ENCODE data around the gene MSRB1. TPM values are rescaled to one million over a fixed set of nuclear protein-coding genes. Genes with fewer than 3 reads are reported as not detected.

MSRB1 gene
- total and polyA plus RNA-seq, 2 donors (not counting 1 experiment from before 2014, with no cell fraction given) = 8.5 to 17.5 TPM

DNA sequence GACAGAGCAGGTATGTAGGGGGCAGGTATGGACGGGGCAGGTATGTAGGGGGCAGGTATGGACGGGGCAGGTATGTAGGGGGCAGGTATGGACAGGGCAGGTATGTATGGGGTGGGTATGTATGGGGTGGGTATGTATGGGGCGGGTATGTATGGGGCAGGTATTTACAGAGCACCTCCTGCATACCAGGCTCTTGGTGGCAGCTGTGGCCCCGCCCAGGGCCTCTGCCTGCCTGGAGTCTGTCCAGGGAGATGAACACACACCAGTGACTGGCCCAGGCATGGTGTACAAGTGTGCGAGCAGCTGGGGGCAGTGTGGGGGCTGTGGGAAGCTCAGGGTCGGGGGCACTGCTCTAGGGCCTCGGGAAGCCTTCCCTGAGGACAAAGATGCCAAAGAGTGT is 7.0 kb upstream of the MSRB1 start:
- ChIA-PET CTCF (no interaction called here), POLR2A (no interaction called here)
- Histone ChIP-seq H3K4me1 (ENCODE audit: control insufficient read depth in 2 of 2, insufficient read depth in 2 of 2, low read length in 2 of 2) (no peaks in the 10 kb centered on the region), H2AFZ (ENCODE audit: insufficient read depth, low read depth, low read length, poor library complexity, severe bottlenecking) (no peak overlapping the region), H3K27ac (ENCODE audit: low read length in 2 of 2) (no peak overlapping the region), H3K4me3 (ENCODE audit: control extremely low read depth in 1 of 5, extremely low read depth in 1 of 5, insufficient read depth in 1 of 5, low read depth in 2 of 5, low read length in 4 of 5) (no peak overlapping the region), H3K79me2 (ENCODE audit: control insufficient read depth, insufficient read depth, low read length) (no peaks in the 10 kb centered on the region), H3K9me3 (ENCODE audit: control extremely low read depth in 1 of 3, control insufficient read depth in 2 of 3, insufficient read depth in 1 of 3, low read length in 2 of 3) (no peaks in the 10 kb centered on the region), H3K4me2 (replicated peaks; ENCODE audit: low read depth, low read length, poor library complexity, severe bottlenecking) (no peak overlapping the region), H3K9ac (ENCODE audit: low read length) (no peak overlapping the region), H3K36me3 (replicated peaks in 1 of 2; ENCODE audit: control extremely low read depth in 1 of 2, control insufficient read depth in 1 of 2, extremely low read depth in 1 of 2, insufficient read depth in 2 of 2, low read length in 1 of 2) (no peaks in the 10 kb centered on the region), H3K27me3 (replicated peaks in 1 of 4; ENCODE audit: control extremely low read depth in 1 of 4, control insufficient read depth in 3 of 4, insufficient read depth in 4 of 4, low read length in 3 of 4) (peaks cover 0 to 5% (median 0%) of the 10 kb centered on the region in 4 experiments), H4K20me1 (ENCODE audit: control insufficient read depth, insufficient read depth, low read length, poor library complexity, severe bottlenecking) (no peaks in the 10 kb centered on the region)
- WGBS (ENCODE audit: insufficient coverage) = 83% methylated on average over 7 of the region's 7 CpGs
- intact Hi-C loops (cut with micrococcal nuclease) = no loop called here
- DNase-seq = no peak
- Mint-ChIP-seq H3K4me3 (no peak overlapping the region), H3K27ac (no peak overlapping the region), H3K27me3 (peaks cover 4% of the 10 kb centered on the region), H3K9me3 (ENCODE audit: insufficient read depth) (no peaks in the 10 kb centered on the region), H3K4me1 (no peaks in the 10 kb centered on the region)
- no peak for ATAC-seq (ENCODE audit: low read depth)
- TF ChIP-seq EZH2 (IDR thresholded peaks at IDR 0.05; ENCODE audit: borderline replicate concordance, insufficient read depth, low read depth, low read length, poor library complexity, severe bottlenecking) (no peak), CTCF (IDR thresholded peaks at IDR 0.05) (no peak)

DNA sequence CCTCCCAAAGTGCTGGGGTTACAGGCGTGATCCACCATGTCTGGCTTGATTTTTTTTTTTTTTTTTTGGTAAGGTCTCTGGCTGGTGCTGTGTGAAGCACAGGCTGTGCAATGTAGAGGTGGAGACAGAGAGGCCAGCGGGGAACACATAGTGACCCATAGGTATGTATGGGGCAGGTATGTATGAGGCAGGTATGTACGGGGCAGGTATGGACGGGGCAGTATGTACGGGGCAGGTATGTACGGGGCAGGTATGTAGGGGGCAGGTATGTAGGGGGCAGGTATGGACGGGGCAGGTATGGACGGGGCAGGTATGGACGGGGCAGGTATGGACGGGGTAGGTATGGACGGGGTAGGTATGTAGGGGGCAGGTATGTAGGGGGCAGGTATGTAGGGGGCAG is 6.5 kb upstream of the MSRB1 start:
- H3K27ac Mint-ChIP-seq = no peak overlapping the region
- POLR2A ChIA-PET = interaction anchor here (0.7 kb wide), 2 partner anchors 54 to 302 kb away, joined by 4 to 8 read pairs; partner anchors contain the start of gene ECI1
- peaks cover 0 to 5% (median 0%) of the 10 kb centered on the region in 4 experiments for H3K27me3 ChIP-seq (replicated peaks in 1 of 4; ENCODE audit: control extremely low read depth in 1 of 4, control insufficient read depth in 3 of 4, insufficient read depth in 4 of 4, low read length in 3 of 4)
- H3K27ac ChIP-seq (ENCODE audit: low read length in 2 of 2) = no peak overlapping the region
- no peak overlapping the region for H3K4me2 ChIP-seq (replicated peaks; ENCODE audit: low read depth, low read length, poor library complexity, severe bottlenecking)
- no peaks in the 10 kb centered on the region for H3K4me1 ChIP-seq (ENCODE audit: control insufficient read depth in 2 of 2, insufficient read depth in 2 of 2, low read length in 2 of 2)
- no peak overlapping the region for H2AFZ ChIP-seq (ENCODE audit: insufficient read depth, low read depth, low read length, poor library complexity, severe bottlenecking)
- H3K4me1 Mint-ChIP-seq = no peaks in the 10 kb centered on the region
- CTCF ChIA-PET = interaction anchor here (0.7 kb wide), 1 partner anchor 539 kb away, joined by 4 read pairs; no protein-coding TSS in a partner anchor
- H3K9me3 Mint-ChIP-seq (ENCODE audit: insufficient read depth) = no peaks in the 10 kb centered on the region
- H3K9ac ChIP-seq (ENCODE audit: low read length) = no peak overlapping the region
- no peaks in the 10 kb centered on the region for H3K36me3 ChIP-seq (replicated peaks in 1 of 2; ENCODE audit: control extremely low read depth in 1 of 2, control insufficient read depth in 1 of 2, extremely low read depth in 1 of 2, insufficient read depth in 2 of 2, low read length in 1 of 2)
- DNase-seq = no peak
- 95% methylated on average over 9 of the region's 11 CpGs for WGBS (ENCODE audit: insufficient coverage)
- no peak overlapping the region for H3K4me3 Mint-ChIP-seq
- intact Hi-C loops (cut with micrococcal nuclease) = loop anchor here (10.0 kb wide), 1 partner anchor 45 kb away; no protein-coding TSS in a partner anchor
- H3K9me3 ChIP-seq (ENCODE audit: control extremely low read depth in 1 of 3, control insufficient read depth in 2 of 3, insufficient read depth in 1 of 3, low read length in 2 of 3) = no peaks in the 10 kb centered on the region
- H3K4me3 ChIP-seq (ENCODE audit: control extremely low read depth in 1 of 5, extremely low read depth in 1 of 5, insufficient read depth in 1 of 5, low read depth in 2 of 5, low read length in 4 of 5) = no peak overlapping the region
- no peak for ATAC-seq (ENCODE audit: low read depth)
- H3K27me3 Mint-ChIP-seq = peaks cover 4% of the 10 kb centered on the region
- H4K20me1 ChIP-seq (ENCODE audit: control insufficient read depth, insufficient read depth, low read length, poor library complexity, severe bottlenecking) = no peaks in the 10 kb centered on the region
- TF ChIP-seq EZH2 (IDR thresholded peaks at IDR 0.05; ENCODE audit: borderline replicate concordance, insufficient read depth, low read depth, low read length, poor library complexity, severe bottlenecking) (no peak), CTCF (IDR thresholded peaks at IDR 0.05) (no peak)
- no peaks in the 10 kb centered on the region for H3K79me2 ChIP-seq (ENCODE audit: control insufficient read depth, insufficient read depth, low read length)
